HCT116 (cell line): ENCODE measurements around the gene TACO1.

Experiments
- EZH2 ChIP-seq: fragments of 200-600 bp; sonication (generic); IDR thresholded peaks from 2 replicates; pipeline ENCODE4 v1.6.1; 2017; ENCODE audit warnings: antibody characterized with exemption, mixed run types
- EZH2phosphoT487 ChIP-seq: fragments of 200-600 bp; IDR thresholded peaks from 2 replicates; pipeline ENCODE4 v1.6.1; 2018; ENCODE audit warnings: antibody characterized with exemption, borderline replicate concordance
- FOSL1 ChIP-seq: IDR thresholded peaks from 2 replicates; pipeline ENCODE4 v1.6.1; 2012; ENCODE audit warnings: low read depth
- JUND ChIP-seq: IDR thresholded peaks from 2 replicates; pipeline ENCODE4 v1.6.1; 2012
- POLR2AphosphoS5 ChIP-seq: IDR thresholded peaks from 2 replicates; pipeline ENCODE4 v1.6.1; 2011; ENCODE audit warnings: mild to moderate bottlenecking, low read depth, low read length, moderate library complexity
- SP1 ChIP-seq: IDR thresholded peaks from 2 replicates; pipeline ENCODE4 v1.6.1; 2012; ENCODE audit warnings: low read depth
- TCF7L2 ChIP-seq: IDR thresholded peaks from 2 replicates; pipeline ENCODE4 v1.7.0; 2011; ENCODE audit warnings: borderline replicate concordance, inconsistent platforms; ENCODE audit not compliant: insufficient read depth, insufficient read length; ENCODE audit errors: extremely low read depth
- TF ChIP-seq, protein P1 (sequence below), 3 experiments: fragments of 200-600 bp in 1 of 3; sonication (generic) in 1 of 3; IDR thresholded peaks in 2 of 3; conservative IDR thresholded peaks in 1 of 3; 2 replicates each; pipeline ENCODE4 v1.5.1; 2012 to 2017; ENCODE audit warnings: low read depth in 2 of 3, low read length in 2 of 3, antibody characterized with exemption in 1 of 3, borderline replicate concordance in 1 of 3, control low read depth in 1 of 3, mild to moderate bottlenecking in 1 of 3, mixed read lengths in 1 of 3, mixed run types in 1 of 3, moderate library complexity in 1 of 3; ENCODE audit not compliant: insufficient read depth in 1 of 3

DNA sequence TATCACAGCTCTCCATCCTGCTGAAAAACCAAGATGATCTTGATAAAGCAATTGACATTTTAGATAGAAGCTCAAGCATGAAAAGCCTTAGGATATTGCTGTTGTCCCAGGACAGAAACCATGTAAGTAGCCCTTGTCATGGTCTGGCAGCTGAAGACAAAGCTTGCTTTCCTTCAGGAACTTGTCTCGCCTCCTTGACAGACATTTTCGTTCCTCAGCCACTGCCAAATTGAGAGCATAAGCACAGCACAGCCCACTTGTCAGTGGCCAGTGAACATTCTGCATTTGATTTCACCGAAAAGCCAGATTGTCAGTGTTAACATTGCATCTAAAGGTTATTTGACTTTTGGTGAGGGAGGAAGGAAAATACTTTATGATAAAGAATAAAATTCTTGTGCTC lies 57.1 kb downstream of the TACO1 start:
- TF ChIP-seq POLR2AphosphoS5 (no peak), EZH2 (no peak), JUND (no peak), FOSL1 (no peak), EZH2phosphoT487 (no peak), TCF7L2 (no peak), SP1 (no peak)
- TF ChIP-seq, protein P1, sequence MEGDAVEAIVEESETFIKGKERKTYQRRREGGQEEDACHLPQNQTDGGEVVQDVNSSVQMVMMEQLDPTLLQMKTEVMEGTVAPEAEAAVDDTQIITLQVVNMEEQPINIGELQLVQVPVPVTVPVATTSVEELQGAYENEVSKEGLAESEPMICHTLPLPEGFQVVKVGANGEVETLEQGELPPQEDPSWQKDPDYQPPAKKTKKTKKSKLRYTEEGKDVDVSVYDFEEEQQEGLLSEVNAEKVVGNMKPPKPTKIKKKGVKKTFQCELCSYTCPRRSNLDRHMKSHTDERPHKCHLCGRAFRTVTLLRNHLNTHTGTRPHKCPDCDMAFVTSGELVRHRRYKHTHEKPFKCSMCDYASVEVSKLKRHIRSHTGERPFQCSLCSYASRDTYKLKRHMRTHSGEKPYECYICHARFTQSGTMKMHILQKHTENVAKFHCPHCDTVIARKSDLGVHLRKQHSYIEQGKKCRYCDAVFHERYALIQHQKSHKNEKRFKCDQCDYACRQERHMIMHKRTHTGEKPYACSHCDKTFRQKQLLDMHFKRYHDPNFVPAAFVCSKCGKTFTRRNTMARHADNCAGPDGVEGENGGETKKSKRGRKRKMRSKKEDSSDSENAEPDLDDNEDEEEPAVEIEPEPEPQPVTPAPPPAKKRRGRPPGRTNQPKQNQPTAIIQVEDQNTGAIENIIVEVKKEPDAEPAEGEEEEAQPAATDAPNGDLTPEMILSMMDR (IDR thresholded peaks at IDR 0.05 in 2 of 3, conservative IDR thresholded peaks at IDR 0.05 in 1 of 3; ENCODE audit: borderline replicate concordance in 1 of 3, insufficient read depth in 1 of 3, low read depth in 2 of 3, low read length in 2 of 3): no peak
